ENCODE measurements around the gene DENND2A.
"Not testable (repeated sequence)": the region's sequence is repeated elsewhere in the genome, so short reads cannot be mapped to it uniquely, and the experiment has no call there.

The DENND2A gene

DNA sequence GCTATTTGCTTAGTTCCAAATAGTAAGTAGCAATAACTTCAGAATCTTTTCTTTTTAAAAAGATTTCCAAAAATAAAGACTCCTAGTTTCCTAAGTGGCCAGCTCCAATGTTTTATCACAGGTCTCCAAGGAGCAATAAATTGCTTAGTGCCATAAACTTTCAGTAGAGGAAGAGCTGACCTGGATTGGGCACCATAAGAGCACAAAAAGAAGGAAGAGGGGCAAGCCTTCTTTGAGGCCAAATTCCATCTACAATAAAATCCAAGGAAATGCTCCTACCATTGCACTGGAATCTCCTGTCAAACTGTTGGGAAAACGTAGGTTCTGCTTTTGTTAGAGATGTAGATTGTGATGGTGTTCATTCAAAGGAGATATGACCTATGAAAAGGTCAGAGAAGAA, 64.0 kb downstream of the DENND2A start:
- Histone ChIP-seq H3K4me3 (ENCODE audit: low read length) (no peak overlapping the region), H3K9me3 (ENCODE audit: control insufficient read depth, low read length) (no peaks in the 10 kb centered on the region), H3K4me1 (ENCODE audit: control insufficient read depth, insufficient read depth, low read length) (peaks cover 4% of the 10 kb centered on the region), H3K36me3 (ENCODE audit: control insufficient read depth, insufficient read depth, low read length, severe bottlenecking) (peaks cover 5% of the 10 kb centered on the region), H3K9ac (ENCODE audit: low read length) (no peak overlapping the region), H3K27me3 (replicated peaks; ENCODE audit: control insufficient read depth, insufficient read depth, low read length) (no peaks in the 10 kb centered on the region)
- DNase-seq (ENCODE audit: low read depth) = no peak

DNA sequence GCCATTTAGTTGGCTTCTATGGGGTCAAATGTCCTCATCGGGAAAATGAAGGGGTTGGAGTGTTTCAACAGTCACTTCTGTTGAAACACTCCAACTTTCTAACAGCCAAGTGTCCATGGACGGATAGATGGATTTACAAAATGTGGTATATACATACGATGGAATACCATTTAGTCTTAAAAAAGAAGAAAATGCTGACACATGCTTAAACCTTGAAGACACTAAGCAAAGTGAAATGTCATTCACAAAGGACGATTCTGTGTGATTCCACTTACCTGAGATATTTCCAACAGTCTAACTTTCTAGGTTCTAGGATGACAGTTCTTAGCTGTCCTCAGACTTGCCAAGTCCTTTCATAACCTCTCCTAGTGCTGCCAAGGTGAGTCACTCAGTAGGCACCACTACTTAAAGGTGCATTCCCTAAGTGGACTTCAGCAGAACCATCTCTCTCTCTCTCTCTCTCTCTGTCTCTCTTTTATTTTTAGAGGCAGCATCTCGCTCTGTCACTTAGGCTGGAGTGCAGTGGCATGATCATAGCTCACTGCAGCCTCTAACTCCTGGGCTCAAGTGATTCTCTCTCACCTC, 69.0 kb downstream of the DENND2A start:
- peaks cover 5% of the 10 kb centered on the region for H3K36me3 ChIP-seq (ENCODE audit: control insufficient read depth, insufficient read depth, low read length, severe bottlenecking)
- peaks cover 15% of the 10 kb centered on the region for H3K4me1 ChIP-seq (ENCODE audit: control insufficient read depth, insufficient read depth, low read length)
- H3K9me3 ChIP-seq (ENCODE audit: control insufficient read depth, low read length) = no peaks in the 10 kb centered on the region
- DNase-seq (ENCODE audit: low read depth) = no peak
- no peaks in the 10 kb centered on the region for H3K27me3 ChIP-seq (replicated peaks; ENCODE audit: control insufficient read depth, insufficient read depth, low read length)
- no peak overlapping the region for H3K4me3 ChIP-seq (ENCODE audit: low read length)
- H3K9ac ChIP-seq (ENCODE audit: low read length) = no peak overlapping the region

DNA sequence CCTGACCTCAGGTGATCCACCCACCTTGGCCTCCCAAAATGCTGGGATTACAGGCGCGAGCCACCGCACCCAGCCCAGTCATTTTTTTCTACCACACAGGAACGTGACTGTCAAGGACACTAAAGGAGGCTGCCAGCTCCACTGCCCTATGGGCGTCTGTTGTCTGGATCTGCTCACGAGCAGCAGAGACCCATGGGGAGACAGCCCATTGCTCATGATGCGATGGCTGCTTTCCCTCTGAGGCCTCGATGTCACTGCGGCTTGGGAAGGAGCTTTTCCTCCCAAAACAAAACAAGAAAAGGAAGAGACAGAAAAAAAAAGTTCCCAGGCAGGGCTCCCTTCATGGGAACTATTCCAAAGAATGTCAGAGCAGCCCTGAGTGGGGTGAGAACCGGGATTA, 70.5 kb downstream of the DENND2A start:
- peaks cover 12% of the 10 kb centered on the region for H3K4me1 ChIP-seq (ENCODE audit: control insufficient read depth, insufficient read depth, low read length)
- H3K27me3 ChIP-seq (replicated peaks; ENCODE audit: control insufficient read depth, insufficient read depth, low read length) = no peaks in the 10 kb centered on the region
- H3K4me3 ChIP-seq (ENCODE audit: low read length) = no peak overlapping the region
- no peaks in the 10 kb centered on the region for H3K9me3 ChIP-seq (ENCODE audit: control insufficient read depth, low read length)
- no peak for DNase-seq (ENCODE audit: low read depth)
- H3K36me3 ChIP-seq (ENCODE audit: control insufficient read depth, insufficient read depth, low read length, severe bottlenecking) = peaks cover 5% of the 10 kb centered on the region
- no peak overlapping the region for H3K9ac ChIP-seq (ENCODE audit: low read length)

DNA sequence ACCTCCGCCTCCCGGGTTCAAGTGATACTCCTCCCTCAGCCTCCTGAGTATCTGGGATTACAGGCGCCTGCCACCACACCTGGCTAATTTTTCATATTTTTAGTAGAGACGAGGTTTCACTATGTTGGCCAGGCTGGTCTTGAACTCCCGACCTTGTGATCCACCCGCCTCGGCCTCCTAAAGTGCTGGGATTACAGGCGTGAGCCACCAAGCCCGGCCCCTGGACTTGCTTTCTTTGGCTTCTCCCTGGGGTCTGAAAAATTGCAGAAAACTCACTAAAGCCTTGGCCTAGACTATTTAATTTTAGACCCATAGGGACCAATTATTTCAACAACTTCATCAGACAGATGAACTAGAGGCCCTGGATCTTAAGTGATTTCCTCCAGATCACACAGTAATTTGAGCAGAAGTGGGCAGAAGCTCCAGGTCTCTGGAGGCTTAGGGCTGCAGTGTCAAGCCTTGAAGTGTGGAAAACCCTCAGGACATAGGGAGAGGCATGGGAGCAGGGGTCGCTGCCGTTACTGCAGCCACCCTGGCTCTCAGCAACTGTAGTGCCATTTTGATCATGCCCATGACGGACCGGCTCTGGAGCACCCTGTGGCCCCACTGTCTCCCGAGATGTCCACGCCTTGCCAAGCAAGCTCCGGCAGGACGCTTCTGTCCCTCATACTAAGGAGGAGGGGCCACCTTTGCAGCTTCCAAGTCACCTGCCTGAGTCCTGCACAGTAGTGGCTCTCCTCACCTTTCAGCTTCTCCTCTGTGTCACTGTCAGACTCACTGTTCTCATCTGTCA, 72.4 kb downstream of the DENND2A start:
- Histone ChIP-seq H3K36me3 (ENCODE audit: control insufficient read depth, insufficient read depth, low read length, severe bottlenecking) (peaks cover 4% of the 10 kb centered on the region), H3K9ac (ENCODE audit: low read length) (no peak overlapping the region), H3K4me1 (ENCODE audit: control insufficient read depth, insufficient read depth, low read length) (peaks cover 12% of the 10 kb centered on the region), H3K27me3 (replicated peaks; ENCODE audit: control insufficient read depth, insufficient read depth, low read length) (no peaks in the 10 kb centered on the region), H3K9me3 (ENCODE audit: control insufficient read depth, low read length) (no peaks in the 10 kb centered on the region), H3K4me3 (ENCODE audit: low read length) (no peak overlapping the region)
- no peak for DNase-seq (ENCODE audit: low read depth)

DNA sequence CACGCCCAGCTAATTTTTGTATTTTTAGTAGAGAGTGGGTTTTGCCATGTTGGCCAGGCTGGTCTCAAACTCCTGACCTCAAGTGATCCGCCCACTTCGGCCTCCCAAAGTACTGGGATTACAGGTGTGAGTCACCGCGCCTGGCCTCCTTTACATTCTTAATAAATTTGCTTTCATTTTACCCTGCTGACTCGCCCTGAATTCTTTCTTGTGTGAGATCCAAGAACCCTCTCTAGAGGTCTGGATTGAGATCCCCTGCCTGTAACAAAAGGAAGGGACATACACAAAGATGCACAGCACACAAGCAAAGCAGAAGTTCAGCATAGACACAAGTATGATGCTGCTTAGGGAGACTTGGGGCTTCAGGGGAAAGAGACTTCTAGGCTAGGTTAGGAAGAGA, 74.4 kb downstream of the DENND2A start:
- not testable (repeated sequence) for H3K36me3 ChIP-seq (ENCODE audit: control insufficient read depth, insufficient read depth, low read length, severe bottlenecking); H3K9ac ChIP-seq (ENCODE audit: low read length); H3K4me3 ChIP-seq (ENCODE audit: low read length); H3K9me3 ChIP-seq (ENCODE audit: control insufficient read depth, low read length); H3K27me3 ChIP-seq (replicated peaks; ENCODE audit: control insufficient read depth, insufficient read depth, low read length)
- peak; percentile 68 for DNase-seq (ENCODE audit: low read depth)
- peaks cover 12% of the 10 kb centered on the region for H3K4me1 ChIP-seq (ENCODE audit: control insufficient read depth, insufficient read depth, low read length)

DNA sequence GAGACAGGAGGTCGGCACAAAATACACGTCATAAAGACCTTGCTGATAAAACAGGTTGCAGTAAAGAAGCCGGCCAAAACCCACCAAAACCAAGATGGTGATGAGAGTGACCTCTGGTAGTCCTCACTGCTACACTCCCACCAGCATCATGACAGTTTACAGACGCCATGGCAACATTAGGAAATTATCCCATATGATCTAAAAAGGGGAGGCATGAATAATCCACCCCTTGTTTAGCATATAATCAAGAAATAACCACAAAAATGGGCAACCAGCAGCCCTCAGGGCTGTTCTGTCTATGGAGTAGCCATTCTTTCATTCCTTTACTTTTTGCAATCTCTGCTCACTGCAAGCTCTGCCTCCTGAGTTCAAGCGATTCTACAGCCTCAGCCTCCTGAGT, 74.9 kb downstream of the DENND2A start:
- not testable (repeated sequence) for H3K4me3 ChIP-seq (ENCODE audit: low read length); H3K27me3 ChIP-seq (replicated peaks; ENCODE audit: control insufficient read depth, insufficient read depth, low read length); H3K9me3 ChIP-seq (ENCODE audit: control insufficient read depth, low read length); H3K9ac ChIP-seq (ENCODE audit: low read length); DNase-seq (ENCODE audit: low read depth); H3K36me3 ChIP-seq (ENCODE audit: control insufficient read depth, insufficient read depth, low read length, severe bottlenecking)
- H3K4me1 ChIP-seq (ENCODE audit: control insufficient read depth, insufficient read depth, low read length) = peaks cover 12% of the 10 kb centered on the region

DNA sequence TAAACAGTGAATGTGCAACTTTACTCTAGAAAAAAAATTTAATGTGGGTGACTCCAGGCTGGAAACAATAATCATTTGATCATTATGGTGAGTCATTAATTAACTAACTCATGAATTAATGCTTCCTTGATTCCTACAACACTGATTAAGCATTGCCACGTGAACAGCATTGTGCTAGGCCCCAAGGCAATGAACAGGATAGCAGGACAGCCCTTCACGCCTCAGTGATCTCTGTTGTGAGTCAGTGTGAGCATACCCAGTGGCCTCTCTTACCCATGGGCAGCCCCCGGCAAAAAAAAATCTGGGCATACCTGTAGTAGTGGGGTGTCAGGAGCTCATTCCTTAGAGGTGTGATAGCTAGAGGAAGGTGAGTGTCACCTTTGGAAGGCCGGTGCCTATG, 76.0 kb downstream of the DENND2A start:
- Histone ChIP-seq H3K4me1 (ENCODE audit: control insufficient read depth, insufficient read depth, low read length) (peaks cover 12% of the 10 kb centered on the region), H3K9me3 (ENCODE audit: control insufficient read depth, low read length) (no peaks in the 10 kb centered on the region), H3K36me3 (ENCODE audit: control insufficient read depth, insufficient read depth, low read length, severe bottlenecking) (no peaks in the 10 kb centered on the region), H3K27me3 (replicated peaks; ENCODE audit: control insufficient read depth, insufficient read depth, low read length) (no peaks in the 10 kb centered on the region), H3K4me3 (ENCODE audit: low read length) (no peak overlapping the region), H3K9ac (ENCODE audit: low read length) (no peak overlapping the region)
- DNase-seq (ENCODE audit: low read depth) = peak; percentile 42

DNA sequence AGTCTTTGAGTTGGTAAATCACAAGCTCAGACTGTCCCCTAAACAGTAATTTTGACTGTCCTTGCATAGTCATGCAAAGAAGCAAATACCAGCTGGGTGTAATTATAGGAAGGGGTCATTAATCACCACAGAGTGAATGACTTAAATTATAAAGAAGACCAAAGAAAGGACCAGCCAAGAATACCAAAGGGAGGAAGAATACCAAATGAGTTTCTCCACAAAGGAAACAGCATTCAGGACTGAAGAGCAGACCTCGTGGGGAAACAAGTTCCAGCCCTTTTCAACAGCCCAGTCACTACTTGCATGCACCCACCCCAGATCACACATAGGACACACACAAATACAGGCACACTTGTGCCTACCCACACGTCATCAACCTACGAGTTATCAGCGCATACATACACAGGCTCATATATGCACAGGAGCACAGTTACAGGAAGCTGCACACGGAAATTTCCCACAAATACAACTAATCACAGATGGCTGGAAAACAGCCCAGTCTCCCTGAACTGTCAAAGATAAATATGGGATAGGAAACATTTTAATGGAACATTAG, 77.6 kb downstream of the DENND2A start:
- no peaks in the 10 kb centered on the region for H3K36me3 ChIP-seq (ENCODE audit: control insufficient read depth, insufficient read depth, low read length, severe bottlenecking)
- no peak for DNase-seq (ENCODE audit: low read depth)
- H3K4me1 ChIP-seq (ENCODE audit: control insufficient read depth, insufficient read depth, low read length) = peaks cover 12% of the 10 kb centered on the region
- H3K27me3 ChIP-seq (replicated peaks; ENCODE audit: control insufficient read depth, insufficient read depth, low read length) = no peaks in the 10 kb centered on the region
- H3K4me3 ChIP-seq (ENCODE audit: low read length) = no peak overlapping the region
- H3K9me3 ChIP-seq (ENCODE audit: control insufficient read depth, low read length) = no peaks in the 10 kb centered on the region
- H3K9ac ChIP-seq (ENCODE audit: low read length) = no peak overlapping the region

DNA sequence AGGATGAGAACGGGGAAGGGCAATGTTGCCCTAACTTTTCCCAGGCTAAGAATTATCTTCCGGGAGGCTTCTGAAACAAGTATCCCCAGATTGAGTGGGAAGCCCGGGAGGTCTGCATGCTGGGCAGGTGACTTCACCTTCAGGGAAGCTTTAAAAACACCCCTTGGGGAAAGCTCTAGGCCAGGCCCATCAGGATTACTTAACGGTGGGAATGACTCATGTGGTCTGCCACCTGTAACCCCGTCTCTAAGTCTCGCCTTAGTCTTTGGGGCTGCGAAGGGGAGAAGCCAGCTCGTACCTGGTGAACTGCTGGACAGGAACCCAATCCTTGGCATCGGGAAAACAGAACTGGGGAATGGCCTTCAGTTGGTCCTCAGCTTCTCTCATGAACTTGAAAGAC, 81.2 kb downstream of the DENND2A start:
- no peaks in the 10 kb centered on the region for H3K9me3 ChIP-seq (ENCODE audit: control insufficient read depth, low read length)
- H3K27me3 ChIP-seq (replicated peaks; ENCODE audit: control insufficient read depth, insufficient read depth, low read length) = no peaks in the 10 kb centered on the region
- H3K4me1 ChIP-seq (ENCODE audit: control insufficient read depth, insufficient read depth, low read length) = no peaks in the 10 kb centered on the region
- no peak overlapping the region for H3K4me3 ChIP-seq (ENCODE audit: low read length)
- H3K36me3 ChIP-seq (ENCODE audit: control insufficient read depth, insufficient read depth, low read length, severe bottlenecking) = no peaks in the 10 kb centered on the region
- DNase-seq (ENCODE audit: low read depth) = no peak
- H3K9ac ChIP-seq (ENCODE audit: low read length) = no peak overlapping the region

DNA sequence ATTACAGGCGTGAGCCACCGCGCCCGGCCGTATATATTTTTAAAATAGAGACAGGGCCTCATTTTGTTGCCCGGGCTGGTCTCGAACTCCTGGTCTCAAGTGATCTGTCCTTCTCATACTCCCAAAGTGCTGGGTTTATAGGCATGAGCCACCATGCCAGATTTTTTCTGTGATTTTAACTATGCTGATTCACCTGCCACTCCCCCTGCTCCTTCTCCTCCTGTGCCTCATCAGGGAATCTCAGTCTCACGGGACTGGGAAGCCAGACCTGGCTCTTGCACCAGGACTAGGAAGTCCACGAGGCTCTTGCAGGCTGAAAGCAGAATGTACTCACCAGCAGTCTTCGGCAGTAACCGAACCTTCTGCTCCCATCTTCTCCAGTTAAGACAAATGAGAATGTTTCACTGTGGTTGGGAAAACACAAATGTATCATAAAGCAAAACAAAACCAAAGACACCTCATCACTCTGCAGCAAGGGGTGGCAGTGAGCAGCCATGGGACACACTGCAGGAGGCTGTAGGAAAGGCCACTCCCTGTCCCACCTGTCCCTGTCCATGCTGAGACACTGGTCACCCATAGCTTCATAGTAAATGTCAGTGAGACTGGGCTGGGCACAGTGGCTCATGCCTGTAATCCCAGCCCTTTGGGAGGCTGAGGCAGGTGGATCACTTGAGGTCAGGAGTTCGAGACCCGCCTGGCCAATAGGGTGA, 82.6 kb downstream of the DENND2A start:
- no peak for DNase-seq (ENCODE audit: low read depth)
- Histone ChIP-seq H3K36me3 (ENCODE audit: control insufficient read depth, insufficient read depth, low read length, severe bottlenecking) (no peaks in the 10 kb centered on the region), H3K9ac (ENCODE audit: low read length) (no peak overlapping the region), H3K4me1 (ENCODE audit: control insufficient read depth, insufficient read depth, low read length) (no peaks in the 10 kb centered on the region), H3K4me3 (ENCODE audit: low read length) (no peak overlapping the region), H3K27me3 (replicated peaks; ENCODE audit: control insufficient read depth, insufficient read depth, low read length) (no peaks in the 10 kb centered on the region), H3K9me3 (ENCODE audit: control insufficient read depth, low read length) (no peaks in the 10 kb centered on the region)

DNA sequence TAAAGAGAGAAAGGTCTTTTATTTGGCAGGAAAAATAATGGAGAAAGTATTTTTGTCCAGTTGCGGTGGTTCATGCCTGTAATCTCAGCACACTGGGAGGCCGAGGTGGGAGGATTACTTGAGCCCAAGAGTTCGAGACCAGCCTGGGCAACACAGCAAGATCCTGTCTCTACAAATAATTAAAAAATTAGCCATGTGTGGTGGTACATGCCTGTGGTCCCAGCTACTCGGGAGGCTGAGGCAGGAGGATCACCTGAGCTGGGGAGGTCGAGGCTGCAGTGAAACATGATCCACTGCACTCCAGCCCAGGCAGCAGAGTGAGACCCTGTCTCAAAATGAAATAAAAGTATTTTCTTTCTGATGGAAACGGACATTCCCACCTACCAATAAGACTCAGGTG, 83.5 kb downstream of the DENND2A start:
- Histone ChIP-seq H3K9ac (ENCODE audit: low read length) (no peak overlapping the region), H3K36me3 (ENCODE audit: control insufficient read depth, insufficient read depth, low read length, severe bottlenecking) (no peaks in the 10 kb centered on the region), H3K4me1 (ENCODE audit: control insufficient read depth, insufficient read depth, low read length) (no peaks in the 10 kb centered on the region), H3K4me3 (ENCODE audit: low read length) (no peak overlapping the region), H3K27me3 (replicated peaks; ENCODE audit: control insufficient read depth, insufficient read depth, low read length) (no peaks in the 10 kb centered on the region), H3K9me3 (ENCODE audit: control insufficient read depth, low read length) (no peaks in the 10 kb centered on the region)
- DNase-seq (ENCODE audit: low read depth) = no peak

All from adipocyte (in vitro differentiated cells).